ENCODE data around the gene NAALADL2.

The NAALADL2 gene

GRCh38 chr3:175617247-175617646 is 758.1 kb downstream of the NAALADL2 start:
- no peak for DNase-seq (ENCODE audit: low read depth)
- in situ Hi-C loops (cut with HindIII; ENCODE audit: low sequenced_read_pairs) = no loop called here
- TF ChIP-seq CTCF (IDR thresholded peaks at IDR 0.05; ENCODE audit: low read depth, low read length, missing control alignments) = no peak
- H3K4me3 ChIP-seq (ENCODE audit: low read depth, low read length) = no peak overlapping the region

- TF ChIP-seq CTCF (IDR thresholded peaks at IDR 0.05; ENCODE audit: low read depth, low read length, missing control alignments) = no peak
- H3K4me3 ChIP-seq (ENCODE audit: low read depth, low read length) = no peak overlapping the region
- no peak for DNase-seq (ENCODE audit: low read depth)
- in situ Hi-C loops (cut with HindIII; ENCODE audit: low sequenced_read_pairs) = no loop called here
These were observed 760.2 kb downstream of the NAALADL2 start for GRCh38 chr3:175619369-175619768.

- no peak for DNase-seq (ENCODE audit: low read depth)
- in situ Hi-C loops (cut with HindIII; ENCODE audit: low sequenced_read_pairs) = no loop called here
- no peak overlapping the region for H3K4me3 ChIP-seq (ENCODE audit: low read depth, low read length)
- TF ChIP-seq CTCF (IDR thresholded peaks at IDR 0.05; ENCODE audit: low read depth, low read length, missing control alignments) = no peak
These were observed 761.0 kb downstream of the NAALADL2 start for GRCh38 chr3:175620093-175620492.

GRCh38 chr3:175620532-175620931 is 761.4 kb downstream of the NAALADL2 start:
- H3K4me3 ChIP-seq (ENCODE audit: low read depth, low read length) = no peak overlapping the region
- DNase-seq (ENCODE audit: low read depth) = no peak
- TF ChIP-seq CTCF (IDR thresholded peaks at IDR 0.05; ENCODE audit: low read depth, low read length, missing control alignments) = no peak
- in situ Hi-C loops (cut with HindIII; ENCODE audit: low sequenced_read_pairs) = no loop called here

- no peak for TF ChIP-seq CTCF (IDR thresholded peaks at IDR 0.05; ENCODE audit: low read depth, low read length, missing control alignments)
- in situ Hi-C loops (cut with HindIII; ENCODE audit: low sequenced_read_pairs) = no loop called here
- DNase-seq (ENCODE audit: low read depth) = no peak
- H3K4me3 ChIP-seq (ENCODE audit: low read depth, low read length) = no peak overlapping the region
These were observed 781.8 kb downstream of the NAALADL2 start for GRCh38 chr3:175640958-175641357.

GRCh38 chr3:175646865-175647264 is 787.7 kb downstream of the NAALADL2 start:
- no peak for DNase-seq (ENCODE audit: low read depth)
- in situ Hi-C loops (cut with HindIII; ENCODE audit: low sequenced_read_pairs) = no loop called here

More at GRCh38 chr3:175646865-175647264, 787.7 kb downstream of the NAALADL2 start:
- no peak overlapping the region for H3K4me3 ChIP-seq (ENCODE audit: low read depth, low read length)
- no peak for TF ChIP-seq CTCF (IDR thresholded peaks at IDR 0.05; ENCODE audit: low read depth, low read length, missing control alignments)

All from astrocyte of the cerebellum (primary cell).